OCI-LY3 (cell line): ENCODE measurements around the gene CRMP1.

Source experiments
- H2AFZ ChIP-seq: fragments of 200-600, 300-600 bp; shearing (Covaris generic); 2 replicates; pipeline ENCODE4 v1.6.0; 2014; ENCODE audit warnings: antibody characterized with exemption, low read depth, low read length
- H3K27ac ChIP-seq: fragments of 200-600, 300-600 bp; sonication (generic); 2 replicates; pipeline ENCODE4 v1.5.1; 2014; ENCODE audit warnings: mild to moderate bottlenecking, low read length, moderate library complexity, mixed read lengths
- H3K27me3 ChIP-seq: fragments of 200-600, 300-600 bp; sonication (generic); 2 replicates; pipeline ENCODE4 v1.6.1; 2014; ENCODE audit warnings: low read depth, low read length, mixed read lengths
- H3K36me3 ChIP-seq: fragments of 200-600, 300-600 bp; sonication (generic); replicated peaks from 2 replicates; pipeline ENCODE3; 2014; ENCODE audit warnings: low read depth, low read length, mixed read lengths
- H3K4me1 ChIP-seq: fragments of 300-600, 200-600 bp; sonication (generic); 2 replicates; pipeline ENCODE4 v1.6.1; 2014; ENCODE audit warnings: low read length, mixed read lengths
- H3K4me2 ChIP-seq: fragments of 200-600, 300-600 bp; sonication (generic); 2 replicates; pipeline ENCODE4 v1.6.1; 2014; ENCODE audit warnings: low read length, mixed read lengths
- H3K4me3 ChIP-seq: fragments of 300-600, 200-600 bp; sonication (generic); 2 replicates; pipeline ENCODE4 v1.5.1; 2014; ENCODE audit warnings: antibody characterized with exemption, mild to moderate bottlenecking, low read length, moderate library complexity
- H3K79me2 ChIP-seq: fragments of 300-600, 200-600 bp; shearing (Covaris generic); 2 replicates; pipeline ENCODE4 v1.6.1; 2014; ENCODE audit warnings: mild to moderate bottlenecking, low read length, mixed read lengths
- H3K9ac ChIP-seq: fragments of 300-600, 200-600 bp; shearing (Covaris generic); 2 replicates; pipeline ENCODE4 v1.6.0; 2014; ENCODE audit warnings: mild to moderate bottlenecking, low read length, moderate library complexity
- H3K9me3 ChIP-seq: fragments of 200-600, 300-600 bp; shearing (Covaris generic); 2 replicates; pipeline ENCODE4 v1.6.1; 2014; ENCODE audit warnings: low read length, mixed read lengths; ENCODE audit not compliant: insufficient read depth
- H4K20me1 ChIP-seq: fragments of 200-600, 300-600 bp; sonication (generic); 2 replicates; pipeline ENCODE4 v1.6.1; 2016; ENCODE audit warnings: low read length, mixed read lengths; ENCODE audit not compliant: insufficient read depth
- EZH2phosphoT487 ChIP-seq: fragments of 200-600 bp; shearing (Covaris generic); IDR thresholded peaks from 2 replicates; pipeline ENCODE4 v1.6.1; 2018; ENCODE audit warnings: antibody characterized with exemption, mixed run types, low read depth
- TF ChIP-seq, protein P1 (sequence below): fragments of 200-600, 300-600 bp; sonication (generic); IDR thresholded peaks from 2 replicates; pipeline ENCODE4 v1.5.1; 2014; ENCODE audit warnings: antibody characterized with exemption, low read length, low read depth

CRMP1 gene

DNA sequence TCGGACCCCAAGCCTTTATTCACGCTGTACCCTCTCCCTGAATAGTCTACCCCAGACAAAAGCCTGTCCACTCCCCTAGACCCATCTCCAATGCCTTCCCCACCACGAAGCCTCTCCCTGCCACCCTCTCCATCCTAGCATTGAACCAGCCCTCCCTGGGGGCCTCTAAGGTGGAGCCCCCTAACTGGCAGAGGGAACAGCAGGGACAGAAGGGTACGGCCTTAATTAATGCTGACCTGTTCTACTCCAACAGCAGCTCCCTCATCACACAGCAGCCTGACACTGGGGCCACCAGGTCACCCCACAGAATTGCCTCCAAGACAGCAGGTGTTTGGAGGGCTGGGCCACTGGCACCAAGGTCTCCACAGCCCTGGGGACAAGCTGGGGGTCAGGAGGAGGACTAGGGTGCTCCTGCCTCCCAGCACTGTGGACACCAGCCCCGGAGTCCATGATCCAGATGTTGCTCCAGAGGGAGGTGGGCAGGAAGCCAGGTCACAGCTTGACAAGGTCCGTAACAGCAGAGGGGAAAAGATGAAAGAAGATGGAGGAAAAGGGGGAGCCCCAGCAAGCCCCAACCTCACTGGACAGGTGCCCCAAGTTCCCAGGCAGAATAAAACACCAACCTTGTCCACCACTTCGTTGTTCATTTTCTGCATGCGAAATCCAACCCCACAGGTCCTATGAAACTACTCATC lies 3.7 kb downstream of the CRMP1 start:
- TF ChIP-seq, protein P1, sequence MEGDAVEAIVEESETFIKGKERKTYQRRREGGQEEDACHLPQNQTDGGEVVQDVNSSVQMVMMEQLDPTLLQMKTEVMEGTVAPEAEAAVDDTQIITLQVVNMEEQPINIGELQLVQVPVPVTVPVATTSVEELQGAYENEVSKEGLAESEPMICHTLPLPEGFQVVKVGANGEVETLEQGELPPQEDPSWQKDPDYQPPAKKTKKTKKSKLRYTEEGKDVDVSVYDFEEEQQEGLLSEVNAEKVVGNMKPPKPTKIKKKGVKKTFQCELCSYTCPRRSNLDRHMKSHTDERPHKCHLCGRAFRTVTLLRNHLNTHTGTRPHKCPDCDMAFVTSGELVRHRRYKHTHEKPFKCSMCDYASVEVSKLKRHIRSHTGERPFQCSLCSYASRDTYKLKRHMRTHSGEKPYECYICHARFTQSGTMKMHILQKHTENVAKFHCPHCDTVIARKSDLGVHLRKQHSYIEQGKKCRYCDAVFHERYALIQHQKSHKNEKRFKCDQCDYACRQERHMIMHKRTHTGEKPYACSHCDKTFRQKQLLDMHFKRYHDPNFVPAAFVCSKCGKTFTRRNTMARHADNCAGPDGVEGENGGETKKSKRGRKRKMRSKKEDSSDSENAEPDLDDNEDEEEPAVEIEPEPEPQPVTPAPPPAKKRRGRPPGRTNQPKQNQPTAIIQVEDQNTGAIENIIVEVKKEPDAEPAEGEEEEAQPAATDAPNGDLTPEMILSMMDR, result no peak
- no peak for TF ChIP-seq EZH2phosphoT487
- Histone ChIP-seq H3K4me1 (no peaks in the 10 kb centered on the region), H3K4me2 (no peak overlapping the region), H4K20me1 (no peaks in the 10 kb centered on the region), H3K9ac (no peak overlapping the region), H3K9me3 (no peaks in the 10 kb centered on the region), H3K36me3 (no peaks in the 10 kb centered on the region), H2AFZ (no peak overlapping the region), H3K79me2 (no peaks in the 10 kb centered on the region), H3K4me3 (no peak overlapping the region), H3K27me3 (no peaks in the 10 kb centered on the region), H3K27ac (no peak overlapping the region)

GRCh38 chr4:5888222-5889001 lies 4.5 kb downstream of the CRMP1 start:
- TF ChIP-seq, protein P1, result no peak
- no peak for TF ChIP-seq EZH2phosphoT487
- Histone ChIP-seq H3K36me3 (no peaks in the 10 kb centered on the region), H3K4me3 (no peak overlapping the region), H3K9me3 (no peaks in the 10 kb centered on the region), H4K20me1 (no peaks in the 10 kb centered on the region), H3K27ac (no peak overlapping the region), H3K27me3 (no peaks in the 10 kb centered on the region), H3K79me2 (no peaks in the 10 kb centered on the region), H2AFZ (no peak overlapping the region), H3K4me2 (no peak overlapping the region), H3K9ac (no peak overlapping the region), H3K4me1 (no peaks in the 10 kb centered on the region)

GRCh38 chr4:5887361-5888221 lies 5.3 kb downstream of the CRMP1 start:
- H3K4me3 ChIP-seq, result no peak overlapping the region
- no peaks in the 10 kb centered on the region for H3K36me3 ChIP-seq
- TF ChIP-seq, protein P1, result no peak
- TF ChIP-seq EZH2phosphoT487, result no peak
- H2AFZ ChIP-seq, result no peak overlapping the region
- no peaks in the 10 kb centered on the region for H3K27me3 ChIP-seq
- H4K20me1 ChIP-seq, result no peaks in the 10 kb centered on the region
- no peak overlapping the region for H3K4me2 ChIP-seq
- H3K27ac ChIP-seq, result no peak overlapping the region
- no peak overlapping the region for H3K9ac ChIP-seq
- no peaks in the 10 kb centered on the region for H3K79me2 ChIP-seq
- H3K9me3 ChIP-seq, result no peaks in the 10 kb centered on the region
- H3K4me1 ChIP-seq, result no peaks in the 10 kb centered on the region

- no peak overlapping the region for H3K9ac ChIP-seq
- TF ChIP-seq, protein P1, result no peak
- TF ChIP-seq EZH2phosphoT487, result no peak
- H3K36me3 ChIP-seq, result no peaks in the 10 kb centered on the region
- H3K27ac ChIP-seq, result no peak overlapping the region
- H3K4me1 ChIP-seq, result no peaks in the 10 kb centered on the region
- no peak overlapping the region for H2AFZ ChIP-seq
- no peaks in the 10 kb centered on the region for H4K20me1 ChIP-seq
- no peak overlapping the region for H3K4me3 ChIP-seq
- H3K9me3 ChIP-seq, result no peaks in the 10 kb centered on the region
- no peaks in the 10 kb centered on the region for H3K27me3 ChIP-seq
- H3K79me2 ChIP-seq, result no peaks in the 10 kb centered on the region
- H3K4me2 ChIP-seq, result no peak overlapping the region
Observed at GRCh38 chr4:5887011-5887360, 5.9 kb downstream of the CRMP1 start.
